Left lobe of liver (tissue), 2 donors: ENCODE measurements around the gene VGF. TPM values are rescaled to one million over a fixed set of nuclear protein-coding genes. Genes with fewer than 3 reads are reported as not detected.
"Not testable (repeated sequence)": the region's sequence is repeated elsewhere in the genome, so short reads cannot be mapped to it uniquely, and the experiment has no call there.

ENCODE experiments used
- ATAC-seq: fragments of 200-7000 bp; cut with Tn5 transposase; one replicate; pipeline ENCODE4 v1.9.1; 2020; ENCODE audit warnings: mild to moderate bottlenecking, moderate library complexity
- DNase-seq: peaks from one replicate; pipeline ENCODE4 v3.0.0-alpha.2; 2020; ENCODE audit warnings: low spot score
- total RNA-seq: library from RNA; stranded (reverse); gene quantifications from one replicate; pipeline ENCODE4 v1.2.1, GENCODE V29; 2021
- donor health status: DM: no; HTN: no; CAD: no; lungs with moderate emphysema.
- donor health status: DM: no; HTN: yes; CAD: no.

VGF gene
- total RNA-seq, 1 donor from 2014 or later: not detected

- DNase-seq, ATAC-seq: not testable (repeated sequence)
These were observed 43.8 kb downstream of the VGF start for GRCh38 chr7:101121631-101121990.

- DNase-seq (no peak), ATAC-seq (no peak)
These were observed 45.1 kb downstream of the VGF start for GRCh38 chr7:101120315-101120714.

- ATAC-seq: no peak
- DNase-seq: no peak
These were observed 45.5 kb downstream of the VGF start for GRCh38 chr7:101119876-101120275.

GRCh38 chr7:101118856-101119255 lies 46.5 kb downstream of the VGF start:
- no peak for DNase-seq
- no peak for ATAC-seq

GRCh38 chr7:101116898-101117297 lies 48.5 kb downstream of the VGF start:
- ATAC-seq: no peak

GRCh38 chr7:101115215-101115614 lies 50.2 kb downstream of the VGF start:
- no peak for DNase-seq
- no peak for ATAC-seq

More at GRCh38 chr7:101116898-101117297, 48.5 kb downstream of the VGF start:
- no peak for DNase-seq

GRCh38 chr7:101114492-101114891 lies 50.9 kb downstream of the VGF start:
- no peak for DNase-seq
- no peak for ATAC-seq

GRCh38 chr7:101113836-101114235 lies 51.5 kb downstream of the VGF start:
- ATAC-seq: no peak

GRCh38 chr7:101113140-101113539 lies 52.2 kb downstream of the VGF start:
- not testable (repeated sequence) for DNase-seq, ATAC-seq

More at GRCh38 chr7:101113836-101114235, 51.5 kb downstream of the VGF start:
- no peak for DNase-seq

Other genes with a start within 250 kb of the VGF start
- 9.4 TPM for gene MUC3A, start 216.0 kb downstream of the VGF start, total RNA-seq
- gene MUC12, start 196.0 kb downstream of the VGF start, total RNA-seq: 0.05 TPM
- gene MUC17, start 145.5 kb downstream of the VGF start, total RNA-seq: not detected
- gene TRIM56, start 80.1 kb downstream of the VGF start, total RNA-seq: 23.5 TPM
- 27.5 TPM for gene SERPINE1, start 38.5 kb downstream of the VGF start, total RNA-seq
- gene AP1S1, start 11.1 kb downstream of the VGF start, total RNA-seq: 26.8 TPM
- not detected for gene NAT16, start 14.7 kb upstream of the VGF start, total RNA-seq
- gene MOGAT3, start 35.5 kb upstream of the VGF start, total RNA-seq: 12.0 TPM
- gene PLOD3, start 52.0 kb upstream of the VGF start, total RNA-seq: 54.8 TPM
- 115 TPM for gene ZNHIT1, start 52.6 kb upstream of the VGF start, total RNA-seq
- 8.6 TPM for gene CLDN15, start 72.2 kb upstream of the VGF start, total RNA-seq
- 131 TPM for gene FIS1, start 79.5 kb upstream of the VGF start, total RNA-seq
- gene IFT22, start 156.2 kb upstream of the VGF start, total RNA-seq: 7.0 TPM
- gene COL26A1, start 197.3 kb upstream of the VGF start, total RNA-seq: 6.7 TPM